HG02623 (cell line): Measurements from ENCODE around the gene MLN.

Experiments
- ATAC-seq: cut with Tn5 transposase; IDR thresholded peaks from one replicate; pipeline ENCODE4 v1.9.1; 2021; ENCODE audit warnings: moderate library complexity; ENCODE audit not compliant: unreplicated experiment

Gene MLN, protein sequence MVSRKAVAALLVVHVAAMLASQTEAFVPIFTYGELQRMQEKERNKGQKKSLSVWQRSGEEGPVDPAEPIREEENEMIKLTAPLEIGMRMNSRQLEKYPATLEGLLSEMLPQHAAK

DNA sequence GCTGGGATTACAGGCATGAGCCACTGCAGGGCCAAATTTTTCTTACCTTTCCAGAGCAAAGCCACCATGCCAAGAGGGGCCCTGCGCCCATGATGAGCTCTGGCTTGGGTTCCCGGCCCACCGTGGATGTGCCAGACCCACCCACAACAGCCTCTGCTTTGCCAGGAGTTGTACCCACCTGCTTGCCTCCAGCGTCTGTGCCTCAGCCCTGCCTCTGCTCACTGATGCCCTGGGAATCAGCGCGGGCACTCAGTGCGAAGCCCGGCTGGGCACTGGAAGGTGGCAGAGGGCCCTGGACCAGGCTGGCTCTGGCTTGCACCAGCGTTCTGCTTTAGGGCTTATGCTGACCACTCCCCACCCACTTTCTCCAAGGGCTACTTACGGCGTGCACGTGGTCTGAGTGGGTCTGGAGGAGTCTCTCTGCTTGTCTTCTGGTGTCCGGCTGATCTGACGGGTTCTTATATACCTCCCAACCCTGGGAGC lies at the start of gene MLN:
MLN (minus strand) TSS at position 433 of the 483 bp plus-strand sequence. CDS start 2,840 bp downstream, outside the sequence.
- no peak for ATAC-seq

DNA sequence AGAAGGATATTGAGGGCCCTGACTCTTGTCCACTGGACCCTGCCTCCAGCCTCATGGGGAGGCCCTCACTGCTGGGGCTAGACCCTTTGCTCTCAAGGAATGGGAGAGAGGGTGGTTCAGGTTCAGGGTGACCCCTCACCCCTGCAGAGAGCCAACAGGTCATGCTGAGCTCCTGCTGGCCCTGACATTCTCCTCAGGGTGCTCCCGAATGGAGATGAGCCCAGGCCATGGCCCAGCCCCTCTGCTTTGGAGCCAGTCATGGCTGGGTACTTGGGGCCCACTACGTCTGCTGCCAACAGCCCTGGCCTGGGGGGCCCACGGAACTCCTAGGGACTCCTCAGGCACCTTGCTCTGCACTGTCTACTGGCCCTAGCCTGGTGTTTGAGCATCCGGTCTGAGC lies 49.2 kb upstream of the MLN start:
- no peak for ATAC-seq

DNA sequence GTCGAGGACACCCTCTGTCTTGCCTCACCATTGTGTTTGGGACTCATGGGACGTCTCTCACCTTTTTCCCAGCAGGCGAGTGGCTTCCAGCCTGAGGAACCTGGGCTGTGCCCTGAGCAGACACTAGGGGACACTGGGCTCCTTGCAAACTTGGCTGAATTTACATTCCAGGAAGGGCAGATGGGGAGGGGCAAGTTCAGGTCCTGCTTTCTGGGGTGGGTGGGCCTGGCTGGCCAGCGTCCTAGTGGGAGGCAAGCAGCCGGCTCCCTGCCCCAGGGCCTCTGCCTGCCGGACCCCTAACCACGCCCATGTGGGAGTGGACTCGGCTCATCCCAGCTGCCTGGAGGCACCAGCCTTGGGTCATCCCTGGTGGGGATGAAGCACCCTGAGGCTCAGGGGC lies 48.2 kb upstream of the MLN start:
- ATAC-seq = no peak

DNA sequence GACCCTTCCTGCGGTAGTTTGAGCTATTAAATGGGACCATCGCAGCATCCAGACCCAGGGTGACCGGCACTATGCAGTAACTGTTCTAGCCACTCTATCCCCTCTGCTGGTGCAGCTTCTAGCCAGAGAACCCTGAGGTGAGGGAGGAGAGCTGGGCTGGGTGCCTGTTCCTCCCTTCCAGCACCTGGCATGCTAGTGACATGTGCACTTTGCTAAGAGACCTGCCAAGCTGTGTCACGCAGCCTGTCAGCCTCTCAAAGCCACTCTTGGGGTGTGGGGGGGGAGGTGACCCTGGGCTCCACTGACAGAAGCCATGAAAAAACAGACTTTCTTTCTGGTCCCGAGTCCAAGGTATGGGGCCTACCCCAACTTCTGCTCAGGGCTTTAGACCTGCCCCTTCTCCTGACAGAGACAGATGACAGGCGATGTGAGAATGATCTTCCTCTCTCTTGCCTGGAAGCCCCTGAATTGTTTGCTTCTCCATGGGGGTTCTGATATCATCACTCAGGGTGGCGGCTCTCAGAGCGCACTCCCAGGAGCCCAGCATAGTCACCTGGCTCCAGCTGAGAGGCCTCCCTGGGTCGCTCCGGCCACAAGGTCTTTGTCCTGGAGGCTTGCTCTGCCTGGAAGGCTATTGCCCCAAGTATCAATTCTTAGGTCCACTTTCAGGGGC lies 47.2 kb upstream of the MLN start:
- no peak for ATAC-seq

DNA sequence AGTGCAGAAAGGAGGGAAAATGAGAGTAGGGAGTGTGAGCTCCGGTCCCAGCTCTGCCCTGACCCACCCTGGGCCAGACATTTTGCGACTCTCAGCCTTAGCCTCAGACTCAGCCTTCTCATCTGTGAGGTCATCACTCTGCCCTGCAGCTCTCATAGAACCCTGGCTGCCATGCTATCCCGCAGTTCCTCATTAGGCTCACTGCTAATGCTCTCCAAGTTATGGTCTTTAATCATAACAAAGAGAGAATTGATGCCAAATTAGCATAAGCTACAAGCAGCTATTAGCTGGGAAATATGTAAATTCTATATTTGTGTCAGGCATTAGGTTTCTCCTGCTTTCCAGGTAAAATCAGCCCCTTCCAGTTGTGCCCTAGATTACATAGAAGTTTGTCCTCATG lies 46.5 kb upstream of the MLN start:
- ATAC-seq = no peak

DNA sequence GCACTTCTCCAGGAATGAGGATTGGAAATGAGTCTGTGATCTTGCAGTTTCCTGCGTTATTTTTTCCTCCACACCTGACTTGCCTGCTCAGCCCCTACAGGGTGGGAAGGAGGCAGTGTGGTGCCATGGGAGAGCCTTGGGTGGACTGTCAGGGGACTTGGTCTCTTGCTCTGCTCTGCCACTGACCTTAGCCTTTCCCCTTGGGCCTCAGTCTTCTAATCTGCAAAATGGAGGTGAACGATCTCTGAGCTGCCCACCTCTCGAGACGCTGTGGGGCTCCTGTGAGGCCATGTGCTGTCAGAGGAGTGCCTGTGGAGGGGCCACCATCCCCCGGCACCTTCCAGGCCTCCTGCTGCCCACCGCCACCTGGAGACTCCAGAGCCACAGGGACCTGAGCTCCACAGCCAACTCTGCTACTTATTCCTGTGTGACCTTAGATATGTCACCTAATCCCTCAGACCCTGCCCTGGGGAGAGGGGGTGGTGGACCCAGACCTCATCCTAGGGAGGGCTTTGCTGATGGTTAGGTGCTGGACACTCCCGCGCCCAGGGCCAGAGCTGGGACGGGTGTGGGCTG lies 45.8 kb upstream of the MLN start:
- ATAC-seq = no peak

DNA sequence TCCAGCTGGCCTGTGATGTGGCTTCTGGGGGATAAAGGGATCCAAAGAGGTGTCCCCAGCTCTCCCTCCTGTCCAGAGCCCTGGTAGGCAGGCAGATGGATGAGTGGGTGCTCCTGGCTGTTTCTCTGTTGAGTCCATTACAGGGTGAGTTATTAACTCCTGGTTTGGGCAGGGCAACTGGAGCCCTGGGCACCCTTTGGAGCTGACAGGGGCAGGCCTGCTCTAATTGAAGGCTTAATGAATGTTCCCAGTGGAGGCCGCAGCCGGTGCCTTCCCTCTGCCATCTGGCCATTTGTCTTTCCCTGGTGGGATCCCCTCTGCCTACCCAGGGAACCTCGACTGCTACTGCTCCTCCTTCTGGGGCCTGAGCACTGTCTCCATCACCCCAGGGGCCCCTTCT lies 44.7 kb upstream of the MLN start:
- no peak for ATAC-seq

DNA sequence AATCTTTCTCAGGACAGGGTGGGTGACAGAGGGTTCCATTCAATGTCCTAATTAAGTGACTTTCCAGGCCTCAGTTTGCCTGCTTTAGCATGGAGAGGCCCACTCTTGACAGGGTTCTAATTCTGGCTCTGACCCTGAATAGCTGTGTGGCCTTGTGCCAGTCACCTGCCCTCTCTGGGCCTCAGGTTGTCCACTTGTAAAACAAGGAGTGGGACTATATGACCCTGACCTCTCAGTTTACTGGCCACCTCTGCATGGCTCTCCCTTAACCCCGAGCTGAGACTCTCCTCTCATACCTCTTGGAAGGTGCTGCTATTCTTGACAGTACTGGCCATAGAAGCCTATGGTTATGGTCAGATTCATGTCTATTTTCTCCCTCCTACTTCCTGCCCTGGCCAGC lies 44.1 kb upstream of the MLN start:
- ATAC-seq = no peak

DNA sequence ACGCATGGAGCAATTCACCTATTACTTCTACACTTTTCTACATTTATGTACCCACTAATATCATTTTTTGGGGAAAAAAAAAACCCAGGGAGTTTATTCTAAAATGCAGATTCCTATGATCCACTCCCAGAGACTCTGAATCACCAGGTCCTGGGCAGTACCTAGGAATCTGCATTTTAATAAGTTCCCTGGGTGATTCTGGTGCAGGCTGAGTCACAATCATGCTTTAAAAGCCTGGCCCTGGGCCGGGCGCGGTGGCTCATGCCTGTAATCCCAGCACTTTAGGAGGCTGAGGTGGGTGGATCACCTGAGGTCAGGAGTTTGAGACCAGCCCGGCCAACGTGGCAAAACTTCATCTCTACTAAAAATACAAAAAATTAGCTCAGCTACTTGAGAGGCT lies 43.3 kb upstream of the MLN start:
- no peak for ATAC-seq

DNA sequence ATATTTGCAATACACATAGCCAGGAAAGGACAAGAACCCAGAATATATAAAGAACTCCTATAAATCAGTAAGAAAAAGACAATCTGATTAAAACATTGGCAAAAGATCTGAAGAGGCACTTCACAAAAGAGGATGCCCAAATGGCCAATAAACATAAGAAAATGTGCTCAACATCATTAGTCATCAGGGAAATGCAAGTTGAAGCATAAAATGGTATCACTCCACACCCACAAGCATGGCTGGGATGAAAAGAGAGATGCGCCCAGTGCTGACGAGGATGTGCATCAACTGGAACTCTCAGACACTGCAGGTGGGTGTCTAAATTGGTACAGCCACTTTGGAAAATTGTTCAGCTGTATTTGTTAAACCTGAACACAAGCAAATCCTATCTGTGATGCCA lies 42.4 kb upstream of the MLN start:
- no peak for ATAC-seq

DNA sequence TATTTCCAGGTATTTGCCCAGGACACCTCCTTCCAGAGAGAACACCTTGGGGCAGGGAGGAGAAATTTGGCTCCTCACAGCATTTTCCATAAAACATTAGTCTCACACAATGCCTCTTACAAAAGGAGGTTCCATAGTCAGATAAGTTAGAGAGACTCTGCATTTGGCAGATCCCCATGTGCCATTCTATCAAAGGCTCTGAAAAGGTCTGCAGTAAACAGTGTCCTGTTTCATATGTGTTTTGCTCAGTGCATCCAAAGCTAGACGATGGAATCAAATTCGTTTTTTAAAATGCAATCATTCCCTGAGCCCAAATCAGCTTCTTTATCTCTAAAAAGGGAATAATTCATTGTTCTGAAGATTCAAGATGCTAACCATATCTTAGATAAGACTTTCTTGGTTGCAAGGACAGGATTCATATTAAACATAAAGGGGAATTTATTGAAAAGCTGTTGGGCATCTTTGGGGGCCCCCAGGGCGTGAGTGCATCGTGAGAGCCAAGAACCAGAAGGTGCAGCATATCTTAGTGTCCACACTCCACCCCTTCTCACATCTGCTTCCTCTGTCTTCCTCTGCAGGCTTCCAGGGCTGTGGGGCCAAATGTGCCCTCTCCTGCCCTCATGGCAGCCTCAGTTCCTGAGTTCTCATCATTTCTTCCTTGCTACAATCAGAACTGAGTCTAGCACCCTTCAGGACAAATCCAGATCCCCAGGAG lies 41.4 kb upstream of the MLN start:
- ATAC-seq = no peak

DNA sequence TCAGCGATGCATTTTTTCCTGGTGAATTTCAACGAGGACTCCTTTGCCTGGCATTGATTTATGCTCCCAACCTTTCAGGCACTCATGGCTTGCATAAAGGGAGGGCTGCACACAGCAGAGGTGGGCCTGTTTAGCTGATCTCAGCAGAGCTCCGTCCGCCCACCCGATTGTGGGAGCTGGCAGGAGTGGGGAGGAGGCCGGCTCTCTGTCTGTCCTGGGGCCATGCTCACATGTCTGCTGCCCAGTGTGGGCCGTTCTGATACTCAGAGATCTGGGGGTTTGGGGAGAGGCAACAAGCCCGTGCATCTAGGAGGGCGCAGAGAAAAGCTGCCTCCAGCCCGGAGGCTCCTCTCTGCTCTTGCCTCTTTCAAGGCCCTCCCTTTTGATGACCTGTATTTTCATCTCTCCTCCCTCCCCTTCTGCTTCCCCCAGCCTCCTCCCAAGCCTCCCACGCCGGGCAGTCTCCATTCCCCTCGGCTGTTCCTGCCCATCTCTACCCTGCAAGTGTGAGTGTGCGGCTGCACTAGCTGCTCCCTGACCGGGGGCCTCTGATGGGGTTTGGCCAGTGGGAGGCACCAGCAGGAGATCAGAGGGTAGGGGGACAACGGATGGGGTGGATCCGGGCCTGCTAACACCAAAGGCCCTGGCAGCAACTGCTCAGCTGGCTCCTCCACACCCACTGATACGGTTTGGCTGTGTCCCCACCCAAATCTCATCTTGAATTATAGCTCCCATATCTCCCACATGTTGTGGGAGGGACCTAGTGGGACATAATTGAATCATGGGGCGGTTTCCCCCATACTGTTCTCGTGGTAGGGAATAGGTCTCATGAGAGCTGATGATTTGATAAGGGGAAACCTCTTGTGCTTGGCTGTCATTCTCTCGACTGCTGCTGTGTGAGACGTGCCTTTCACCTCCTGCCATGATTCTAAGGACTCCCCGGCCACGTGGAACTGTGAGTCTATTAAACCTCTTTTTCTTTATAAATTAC lies 39.6 kb upstream of the MLN start:
- no peak for ATAC-seq

DNA sequence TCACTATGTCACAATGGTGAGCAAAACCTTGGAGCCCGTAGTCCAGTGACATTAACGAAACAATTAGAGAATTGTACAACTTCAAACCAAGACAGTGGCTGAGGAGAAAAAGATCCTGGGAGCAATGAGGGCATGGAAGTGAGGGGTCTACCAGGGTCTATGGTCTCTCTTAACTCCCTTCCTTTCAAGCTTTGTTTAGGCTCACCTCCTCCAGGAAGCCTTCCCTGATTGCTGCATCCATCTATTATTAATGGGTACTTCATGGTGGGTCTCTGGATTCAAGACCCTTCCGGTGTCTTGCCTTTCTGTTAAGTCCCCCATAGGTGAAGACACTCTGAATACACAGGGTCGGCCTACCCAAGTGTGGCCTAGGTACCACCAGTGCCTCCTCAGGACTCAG lies 38.1 kb upstream of the MLN start:
- ATAC-seq = no peak

DNA sequence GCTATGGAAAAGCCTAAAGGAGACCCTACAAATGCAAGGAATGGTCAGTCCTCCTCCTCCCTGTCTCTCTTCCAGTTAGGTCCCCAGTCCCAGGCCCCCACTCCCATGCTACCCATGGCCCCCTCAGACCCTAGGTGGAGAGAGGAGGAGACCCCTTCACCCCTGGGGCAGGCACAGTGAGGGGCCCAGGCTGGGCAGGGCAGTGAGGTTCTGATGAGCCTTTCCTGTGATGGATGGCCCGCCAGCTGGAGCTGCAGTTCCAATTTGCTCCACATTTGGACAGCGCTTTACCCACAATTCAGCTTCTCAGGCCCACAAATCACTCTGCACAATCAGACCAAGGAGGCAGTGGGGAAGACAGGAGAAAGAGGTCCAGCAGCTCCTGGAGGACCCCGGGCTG lies 37.3 kb upstream of the MLN start:
- no peak for ATAC-seq

DNA sequence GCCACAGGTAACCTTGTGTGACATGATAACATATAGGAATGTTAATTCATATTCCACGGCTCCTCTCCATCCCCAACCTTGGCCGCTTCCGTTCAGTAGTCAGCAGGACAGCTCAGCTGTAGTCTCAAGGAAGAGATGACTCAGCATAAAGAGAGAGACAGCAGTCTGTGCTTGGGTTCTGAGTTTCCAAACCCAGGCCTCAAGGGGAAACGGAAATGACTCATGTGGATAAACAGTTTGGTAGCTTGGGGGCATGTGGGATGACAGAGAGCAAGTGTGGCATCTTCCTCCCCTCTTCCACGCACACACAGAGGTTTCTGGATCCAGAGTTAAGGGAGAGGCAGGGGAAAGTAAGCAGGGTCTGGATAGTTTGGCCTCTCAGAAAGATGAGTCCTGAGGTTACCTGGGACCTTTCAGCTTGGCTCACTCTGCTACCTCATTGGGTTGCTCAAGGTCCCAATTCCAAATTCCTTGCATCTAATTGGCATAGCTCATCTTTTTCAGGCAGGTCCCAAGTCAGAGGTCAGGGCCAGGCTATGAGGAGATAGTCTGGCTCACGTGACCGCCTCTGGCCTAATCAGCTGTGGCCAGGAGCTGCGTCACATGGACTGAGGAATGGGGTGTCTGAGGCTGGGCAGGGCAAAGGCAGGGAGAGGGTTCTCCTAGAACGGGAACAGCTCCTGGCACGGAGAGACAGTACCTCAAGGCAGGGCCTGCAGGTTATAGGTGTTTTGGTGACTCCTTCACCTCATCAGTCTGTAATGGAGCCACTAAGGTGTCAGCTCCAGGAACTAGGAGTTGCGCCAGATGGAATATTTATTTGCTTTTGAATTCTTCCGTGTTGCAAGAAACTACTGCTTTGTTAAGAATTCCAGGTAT lies 36.5 kb upstream of the MLN start:
- ATAC-seq = no peak

DNA sequence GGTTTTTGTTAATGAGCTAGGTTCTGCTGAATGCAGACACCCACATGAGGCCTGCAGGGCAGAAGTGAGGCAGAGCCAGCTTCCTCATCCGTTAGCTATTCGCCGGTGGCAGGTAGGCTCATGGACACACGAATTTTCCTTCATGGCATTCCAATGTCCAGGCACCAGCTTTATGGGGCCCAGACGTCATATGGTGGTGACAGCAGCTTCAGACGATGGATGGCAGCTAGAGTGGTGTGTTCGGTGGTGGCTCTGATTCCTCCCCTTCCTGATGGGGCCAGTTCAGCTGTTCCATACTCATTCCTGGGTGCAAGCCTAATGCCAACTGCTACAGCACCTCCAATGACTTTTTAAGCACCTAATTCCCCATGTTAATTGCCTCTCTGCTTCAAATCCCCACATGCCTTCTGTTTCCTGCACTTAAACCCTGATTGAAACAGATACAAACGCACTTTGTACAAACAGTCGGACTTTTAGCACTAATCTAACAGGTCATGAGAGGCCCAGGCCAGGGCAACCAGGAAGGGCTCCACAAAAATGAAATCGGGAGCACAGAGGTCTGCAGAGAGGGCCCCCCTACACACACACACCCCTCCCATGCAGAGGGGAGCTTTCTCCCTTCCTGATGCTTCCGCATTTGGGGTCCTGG lies 35.7 kb upstream of the MLN start:
- ATAC-seq = no peak

DNA sequence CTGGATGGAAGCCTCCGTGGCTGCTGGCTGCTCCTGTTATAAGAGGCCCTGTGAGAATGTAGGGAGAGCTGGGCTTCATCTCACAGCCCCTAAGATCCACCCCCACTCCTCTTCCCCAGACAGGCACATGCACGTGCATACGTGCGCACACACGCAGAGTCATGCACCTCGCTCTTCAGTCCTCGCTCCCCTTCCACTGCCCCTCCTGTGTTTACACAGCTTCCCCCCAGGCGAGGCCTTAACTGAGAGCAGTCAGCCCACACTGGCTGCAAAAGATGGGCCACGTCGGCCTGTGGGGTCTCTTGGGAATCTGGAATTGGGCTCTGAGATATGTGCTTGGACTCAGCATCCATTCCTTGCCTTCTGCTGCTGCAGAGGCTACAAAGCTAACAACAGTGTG lies 35.2 kb upstream of the MLN start:
- ATAC-seq = no peak

DNA sequence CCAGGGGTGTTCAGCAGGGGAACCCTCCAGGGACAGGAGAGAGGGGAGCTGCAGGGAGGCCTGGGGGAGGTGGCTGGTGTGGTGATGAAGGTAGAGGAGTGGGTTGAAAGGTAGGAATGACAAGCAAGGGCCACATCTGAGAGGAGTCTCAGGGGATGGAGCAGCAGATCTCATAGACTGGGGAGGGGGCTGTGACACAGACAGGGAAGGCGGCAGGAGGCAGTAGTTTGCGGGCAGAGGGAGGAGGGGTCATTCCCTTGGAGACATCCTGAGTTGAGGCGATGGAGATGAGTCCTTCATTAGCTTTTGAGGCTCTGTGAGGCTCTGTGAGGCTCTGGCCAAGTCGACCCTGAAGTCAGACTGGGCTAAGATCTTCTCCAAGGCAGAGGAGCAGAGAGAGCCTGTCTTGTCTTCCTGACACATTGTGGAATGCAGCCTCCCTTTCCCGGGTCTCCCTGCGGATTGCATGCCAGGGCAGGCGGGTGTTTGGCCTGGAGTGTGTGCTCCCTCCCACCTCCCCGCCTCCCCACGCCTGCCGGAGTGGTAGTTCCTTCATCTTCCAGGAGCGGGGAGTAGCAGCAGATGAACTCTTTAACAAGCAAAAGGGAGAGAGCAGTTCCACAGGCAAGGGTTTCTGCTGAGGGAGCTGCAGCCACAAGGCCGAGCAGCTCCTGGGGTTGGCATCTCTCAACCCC lies 34.3 kb upstream of the MLN start:
- ATAC-seq = no peak
